ENCODE measurements around the gene SPIC.

Gene SPIC

GRCh38 chr12:101536069-101536674 is 61.0 kb downstream of the SPIC start:
- DNase-seq, result no peak
